ENCODE measurements around the gene MAML3.

DNA sequence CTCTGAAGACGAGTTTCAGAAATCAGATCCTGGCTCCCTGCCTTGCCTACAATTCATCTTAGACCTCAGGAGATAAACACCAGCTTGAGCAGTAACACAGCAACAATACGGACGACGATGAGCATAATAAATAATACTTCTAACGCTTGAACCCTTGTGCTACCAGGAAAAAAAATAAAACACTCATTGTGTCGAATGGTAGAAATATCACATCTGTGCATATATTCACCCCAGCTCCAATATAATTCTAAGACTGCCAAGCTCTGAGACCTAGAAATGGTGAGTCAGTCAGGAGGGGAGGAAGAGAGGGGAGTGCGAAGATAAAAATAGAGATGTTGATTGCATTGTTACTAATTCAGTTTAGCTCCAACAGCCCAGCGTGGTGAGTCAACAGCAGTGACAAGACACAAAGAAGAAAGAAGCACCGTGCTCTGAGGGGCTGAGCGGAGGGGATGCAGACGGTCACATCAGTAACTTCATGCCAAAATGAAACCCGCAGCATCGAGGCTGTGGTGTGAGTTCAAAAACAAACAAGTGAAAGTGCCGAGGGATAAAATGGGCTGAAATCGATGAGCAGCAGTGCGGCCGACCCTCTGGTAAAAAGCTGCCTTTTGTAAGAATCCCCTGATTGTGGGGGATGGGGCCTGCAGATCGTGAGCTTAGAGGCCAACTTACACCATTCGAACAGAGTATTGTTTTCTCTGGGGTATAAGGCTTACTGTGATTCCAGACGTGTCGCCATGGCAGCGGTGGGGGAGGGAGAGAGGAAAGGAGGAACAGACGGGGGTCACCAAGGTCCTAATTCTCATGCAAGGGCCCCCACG lies 338.0 kb downstream of the MAML3 start:
- no peak for TF ChIP-seq POLR2A (IDR thresholded peaks at IDR 0.05)
- TF ChIP-seq, protein P1, sequence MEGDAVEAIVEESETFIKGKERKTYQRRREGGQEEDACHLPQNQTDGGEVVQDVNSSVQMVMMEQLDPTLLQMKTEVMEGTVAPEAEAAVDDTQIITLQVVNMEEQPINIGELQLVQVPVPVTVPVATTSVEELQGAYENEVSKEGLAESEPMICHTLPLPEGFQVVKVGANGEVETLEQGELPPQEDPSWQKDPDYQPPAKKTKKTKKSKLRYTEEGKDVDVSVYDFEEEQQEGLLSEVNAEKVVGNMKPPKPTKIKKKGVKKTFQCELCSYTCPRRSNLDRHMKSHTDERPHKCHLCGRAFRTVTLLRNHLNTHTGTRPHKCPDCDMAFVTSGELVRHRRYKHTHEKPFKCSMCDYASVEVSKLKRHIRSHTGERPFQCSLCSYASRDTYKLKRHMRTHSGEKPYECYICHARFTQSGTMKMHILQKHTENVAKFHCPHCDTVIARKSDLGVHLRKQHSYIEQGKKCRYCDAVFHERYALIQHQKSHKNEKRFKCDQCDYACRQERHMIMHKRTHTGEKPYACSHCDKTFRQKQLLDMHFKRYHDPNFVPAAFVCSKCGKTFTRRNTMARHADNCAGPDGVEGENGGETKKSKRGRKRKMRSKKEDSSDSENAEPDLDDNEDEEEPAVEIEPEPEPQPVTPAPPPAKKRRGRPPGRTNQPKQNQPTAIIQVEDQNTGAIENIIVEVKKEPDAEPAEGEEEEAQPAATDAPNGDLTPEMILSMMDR (IDR thresholded peaks at IDR 0.05), result no peak

Data from lower leg skin (tissue), 3 donors.